ENCODE measurements around the gene BMPR1B. TPM values are rescaled to one million over a fixed set of nuclear protein-coding genes. Genes with fewer than 3 reads are reported as not detected.

The BMPR1B gene
- total RNA-seq, 2 donors from 2014 or later = 12.9 to 19.5 TPM

DNA sequence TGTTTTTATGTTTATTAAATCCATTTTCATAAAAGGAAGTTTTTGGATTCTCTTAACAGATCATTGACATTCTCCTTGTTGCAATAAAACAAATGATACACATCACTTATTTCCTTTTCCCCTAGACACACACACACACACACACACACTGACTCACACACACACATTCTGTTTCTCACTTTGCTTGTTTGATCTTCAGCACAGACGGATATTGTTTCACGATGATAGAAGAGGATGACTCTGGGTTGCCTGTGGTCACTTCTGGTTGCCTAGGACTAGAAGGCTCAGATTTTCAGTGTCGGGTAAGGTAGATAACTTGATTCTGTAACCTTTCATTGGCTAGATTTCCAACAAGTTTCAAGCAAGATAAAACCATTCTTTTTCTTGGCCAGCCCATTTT is 356.8 kb downstream of the BMPR1B start:
- Histone ChIP-seq H3K4me3 (no peak overlapping the region), H3K27ac (no peak overlapping the region), H3K36me3 (no peaks in the 10 kb centered on the region), H3K27me3 (replicated peaks; ENCODE audit: insufficient read depth) (no peaks in the 10 kb centered on the region), H3K9me3 (no peaks in the 10 kb centered on the region), H3K4me1 (ENCODE audit: control insufficient read depth in 1 of 2, low read depth in 2 of 2) (no peaks in the 10 kb centered on the region)
- DNase-seq (ENCODE audit: low spot score) (no peak), ATAC-seq (ENCODE audit: insufficient number of reproducible peaks, low FRiP score, low read depth) (no peak)
- TF ChIP-seq, protein P1, sequence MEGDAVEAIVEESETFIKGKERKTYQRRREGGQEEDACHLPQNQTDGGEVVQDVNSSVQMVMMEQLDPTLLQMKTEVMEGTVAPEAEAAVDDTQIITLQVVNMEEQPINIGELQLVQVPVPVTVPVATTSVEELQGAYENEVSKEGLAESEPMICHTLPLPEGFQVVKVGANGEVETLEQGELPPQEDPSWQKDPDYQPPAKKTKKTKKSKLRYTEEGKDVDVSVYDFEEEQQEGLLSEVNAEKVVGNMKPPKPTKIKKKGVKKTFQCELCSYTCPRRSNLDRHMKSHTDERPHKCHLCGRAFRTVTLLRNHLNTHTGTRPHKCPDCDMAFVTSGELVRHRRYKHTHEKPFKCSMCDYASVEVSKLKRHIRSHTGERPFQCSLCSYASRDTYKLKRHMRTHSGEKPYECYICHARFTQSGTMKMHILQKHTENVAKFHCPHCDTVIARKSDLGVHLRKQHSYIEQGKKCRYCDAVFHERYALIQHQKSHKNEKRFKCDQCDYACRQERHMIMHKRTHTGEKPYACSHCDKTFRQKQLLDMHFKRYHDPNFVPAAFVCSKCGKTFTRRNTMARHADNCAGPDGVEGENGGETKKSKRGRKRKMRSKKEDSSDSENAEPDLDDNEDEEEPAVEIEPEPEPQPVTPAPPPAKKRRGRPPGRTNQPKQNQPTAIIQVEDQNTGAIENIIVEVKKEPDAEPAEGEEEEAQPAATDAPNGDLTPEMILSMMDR (IDR thresholded peaks at IDR 0.05) = no peak

DNA sequence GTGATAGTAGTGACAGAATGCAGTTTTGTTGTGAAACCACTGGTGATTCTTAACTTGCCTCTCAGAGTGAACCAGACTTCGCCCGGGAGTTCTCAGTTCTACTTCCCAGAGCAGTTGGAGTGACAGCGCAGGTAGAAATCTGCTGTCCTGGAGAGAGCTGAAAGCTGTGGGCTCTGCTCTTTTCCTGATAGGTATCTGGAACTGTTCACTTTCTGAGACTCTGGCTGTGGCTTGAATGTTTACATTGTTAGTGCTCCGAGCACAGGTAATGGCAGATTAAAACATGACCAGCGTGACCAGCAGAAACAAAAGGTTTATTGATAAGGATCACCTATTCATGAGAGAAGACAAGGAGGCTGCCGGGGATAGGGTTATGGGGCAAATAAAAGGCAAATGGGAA is 360.7 kb downstream of the BMPR1B start:
- Histone ChIP-seq H3K9me3 (no peaks in the 10 kb centered on the region), H3K4me1 (ENCODE audit: control insufficient read depth in 1 of 2, low read depth in 2 of 2) (no peaks in the 10 kb centered on the region), H3K27ac (no peak overlapping the region), H3K36me3 (no peaks in the 10 kb centered on the region), H3K27me3 (replicated peaks; ENCODE audit: insufficient read depth) (no peaks in the 10 kb centered on the region), H3K4me3 (no peak overlapping the region)
- TF ChIP-seq, protein P1 (IDR thresholded peaks at IDR 0.05) = no peak
- ATAC-seq (ENCODE audit: insufficient number of reproducible peaks, low FRiP score, low read depth) (no peak), DNase-seq (ENCODE audit: low spot score) (no peak)

DNA sequence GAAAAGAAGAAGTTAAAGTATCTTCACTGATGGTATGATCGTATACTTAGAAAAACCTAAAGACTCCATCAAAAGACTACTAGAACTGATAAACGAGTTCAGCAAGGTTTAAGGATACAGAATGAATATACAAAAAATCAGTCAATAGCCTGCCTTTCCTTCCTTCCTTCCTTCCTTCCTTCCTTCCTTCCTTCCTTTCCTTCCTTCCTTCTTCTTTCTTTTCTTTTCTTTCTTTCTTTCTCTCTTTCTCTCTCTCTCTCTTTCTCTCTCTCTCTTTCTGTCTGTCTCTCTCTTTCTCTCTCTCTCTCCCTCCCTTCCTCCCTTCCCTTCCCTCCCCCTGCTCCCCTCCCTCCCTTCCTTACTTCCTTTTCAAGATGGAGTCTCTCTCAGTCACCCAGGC is 362.7 kb downstream of the BMPR1B start:
- Histone ChIP-seq H3K4me1 (ENCODE audit: control insufficient read depth in 1 of 2, low read depth in 2 of 2) (peaks cover 0 to 7% of the 10 kb centered on the region in 2 donors), H3K27ac (no peak overlapping the region), H3K27me3 (replicated peaks; ENCODE audit: insufficient read depth) (no peaks in the 10 kb centered on the region), H3K9me3 (no peaks in the 10 kb centered on the region), H3K36me3 (no peaks in the 10 kb centered on the region), H3K4me3 (no peak overlapping the region)
- TF ChIP-seq, protein P1 (IDR thresholded peaks at IDR 0.05) = no peak
- DNase-seq (ENCODE audit: low spot score) (no peak), ATAC-seq (ENCODE audit: insufficient number of reproducible peaks, low FRiP score, low read depth) (no peak)

DNA sequence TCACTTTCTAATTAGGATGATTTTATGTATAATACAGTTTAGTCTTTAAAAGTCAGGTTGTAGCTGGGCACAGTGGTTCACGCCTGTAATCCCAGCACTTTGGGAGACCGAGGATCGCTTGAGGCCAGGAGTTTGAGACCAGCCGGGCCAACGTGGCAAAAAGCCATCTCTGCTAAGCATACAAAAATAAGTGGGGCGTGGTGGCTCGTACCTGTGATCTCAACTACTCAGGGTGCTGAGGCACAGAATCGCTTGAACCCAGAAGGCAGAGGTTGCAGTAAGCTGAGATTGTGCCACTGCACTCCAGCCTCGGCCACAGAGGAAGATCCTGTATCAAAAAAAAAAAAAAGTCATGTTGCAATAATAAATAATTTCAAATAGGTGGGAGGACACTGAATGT is 364.2 kb downstream of the BMPR1B start:
- peaks cover 0 to 20% of the 10 kb centered on the region in 2 donors for H3K4me1 ChIP-seq (ENCODE audit: control insufficient read depth in 1 of 2, low read depth in 2 of 2)
- TF ChIP-seq, protein P1 (IDR thresholded peaks at IDR 0.05) = no peak
- no peak for DNase-seq (ENCODE audit: low spot score)

DNA sequence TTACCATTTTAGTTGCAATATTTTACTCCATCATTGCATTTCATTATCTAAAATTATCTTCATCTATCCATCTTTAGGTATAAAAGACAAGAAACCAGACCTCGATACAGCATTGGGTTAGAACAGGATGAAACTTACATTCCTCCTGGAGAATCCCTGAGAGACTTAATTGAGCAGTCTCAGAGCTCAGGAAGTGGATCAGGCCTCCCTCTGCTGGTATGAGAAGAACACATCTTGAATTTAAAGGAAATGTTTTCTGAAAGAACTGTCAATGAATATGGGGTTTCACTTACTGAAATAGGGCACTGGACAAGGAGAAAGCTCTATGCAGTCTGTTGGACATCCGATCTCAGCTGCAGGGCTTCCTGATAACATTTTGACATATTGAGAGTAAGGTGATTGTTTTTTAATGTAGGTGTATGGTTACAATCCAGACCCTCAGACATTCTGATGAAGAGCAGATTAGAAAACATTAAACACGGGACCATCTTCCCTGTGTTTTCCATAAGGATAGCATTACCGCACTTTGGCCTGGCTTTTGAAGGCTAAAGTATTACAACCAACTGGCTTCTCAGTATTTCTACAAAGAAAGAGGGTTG is 367.2 kb downstream of the BMPR1B start:
- Histone ChIP-seq H3K4me3 (no peak overlapping the region), H3K36me3 (no peaks in the 10 kb centered on the region), H3K27me3 (replicated peaks; ENCODE audit: insufficient read depth) (no peaks in the 10 kb centered on the region), H3K9me3 (no peaks in the 10 kb centered on the region), H3K4me1 (ENCODE audit: control insufficient read depth in 1 of 2, low read depth in 2 of 2) (peaks cover 9 to 26% of the 10 kb centered on the region in 2 donors), H3K27ac (no peak overlapping the region)
- no peak for DNase-seq (ENCODE audit: low spot score)
- ATAC-seq (ENCODE audit: insufficient number of reproducible peaks, low FRiP score, low read depth) = no peak
- TF ChIP-seq, protein P1 (IDR thresholded peaks at IDR 0.05) = peak; percentile 48

More for the DNA sequence above, 364.2 kb downstream of the BMPR1B start:
- Histone ChIP-seq H3K27ac (no peak overlapping the region), H3K36me3 (no peaks in the 10 kb centered on the region), H3K27me3 (replicated peaks; ENCODE audit: insufficient read depth) (no peaks in the 10 kb centered on the region), H3K4me3 (no peak overlapping the region), H3K9me3 (no peaks in the 10 kb centered on the region)
- ATAC-seq (ENCODE audit: insufficient number of reproducible peaks, low FRiP score, low read depth) = no peak
